K562 (cell line): ENCODE data around the gene TMEM129. TPM values are rescaled to one million over a fixed set of nuclear protein-coding genes. Genes with fewer than 3 reads are reported as not detected.

ENCODE experiments used
- CHD1 ChIP-seq: fragments of 200-600 bp; sonication (generic); IDR thresholded peaks from one replicate; pipeline ENCODE4 v1.6.1; 2012; ENCODE audit warnings: mild to moderate bottlenecking, moderate library complexity, low read length, inconsistent platforms
- E2F6 ChIP-seq, 2 experiments: IDR thresholded peaks; 2 replicates each; pipeline ENCODE4 v1.6.1; 2011; ENCODE audit warnings: borderline replicate concordance in 1 of 2, control low read depth in 1 of 2, low read depth in 1 of 2, low read length in 1 of 2, mild to moderate bottlenecking in 1 of 2, mixed read lengths in 1 of 2, moderate library complexity in 1 of 2; ENCODE audit not compliant: insufficient read depth in 1 of 2, insufficient read length in 1 of 2, poor library complexity in 1 of 2, severe bottlenecking in 1 of 2; ENCODE audit errors: extremely low read depth in 1 of 2
- EGR1 ChIP-seq: fragments of 450-650 bp; conservative IDR thresholded peaks from 2 replicates; pipeline ENCODE4 v1.6.1; 2017; ENCODE audit warnings: mild to moderate bottlenecking
- MGA ChIP-seq: fragments of 450-650 bp; IDR thresholded peaks from 2 replicates; pipeline ENCODE4 v1.6.1; 2016; ENCODE audit warnings: mild to moderate bottlenecking, moderate library complexity
- RAD51 ChIP-seq: fragments of 450-650 bp; IDR thresholded peaks from 2 replicates; pipeline ENCODE4 v1.7.1; 2016; ENCODE audit warnings: low read depth, mild to moderate bottlenecking, borderline replicate concordance
- ZNF609 ChIP-seq: sonication (generic); formaldehyde crosslinking; IDR thresholded peaks from 2 replicates; pipeline ENCODE4 v1.8.1; 2023; ENCODE audit warnings: missing genetic modification reagents, mild to moderate bottlenecking, borderline replicate concordance
- ZNF764 ChIP-seq: fragments of 250-450 bp; sonication (Bioruptor Pico); IDR thresholded peaks from 2 replicates; pipeline ENCODE4 v1.4.0; 2020; ENCODE audit warnings: low read depth, mild to moderate bottlenecking, moderate library complexity
- polyA plus RNA-seq, 8 experiments: library from polyadenylated mRNA; depleted of rRNA in 4 of 8; stranded (reverse) in 5 of 8; unstranded in 3 of 8; fragments of >200 nt; fragmentation: Nextera tagmentation in 2 of 8; fragmentation: Illumina TruSeq in 1 of 8; extraction: Ambion mirVana in 2 of 8; extraction: Trizol in 1 of 8; gene quantifications; 2 replicates each; pipeline versions ENCODE4 v1.2.1 to v1.2.3, GENCODE V29; 2011 to 2014; ENCODE audit warnings: inconsistent platforms in 1 of 8, missing spikeins in 1 of 8
- total RNA-seq, 7 experiments: library from RNA; depleted of rRNA in 6 of 7; stranded (reverse); fragments of >200 nt in 6 of 7; fragmentation: Illumina TruSeq in 2 of 7; extraction: Trizol in 2 of 7; gene quantifications; 2 replicates each; pipeline versions ENCODE4 v1.2.1 to v1.2.3, GENCODE V29; 2011 to 2021; ENCODE audit warnings: low replicate concordance in 1 of 7

TMEM129 gene
- total and polyA plus RNA-seq, 9 of the 15 experiments (the other 6 are each of a cell fraction or from before 2014, with no cell fraction given), result 0.34 to 47.2 (median 18.8) TPM

GRCh38 chr4:1721666-1722550, 785 bp upstream of the TMEM129 start (continued):
- TF ChIP-seq E2F6 (IDR thresholded peaks at IDR 0.05; ENCODE audit: borderline replicate concordance in 1 of 2, extremely low read depth in 1 of 2, insufficient read depth in 1 of 2, insufficient read length in 1 of 2, low read depth in 1 of 2, low read length in 1 of 2, poor library complexity in 1 of 2, severe bottlenecking in 1 of 2) (peak in 1 of 2 experiments; percentile 1), ZNF609 (no peak), CHD1 (peak; percentile 32), RAD51 (no peak), ZNF764 (CRISPR knock-in tag) (no peak), EGR1 (peak; percentile 24; the same call in 1 of the 2 replicates), MGA (no peak)
